ENCODE measurements around the gene INTS6.
A peak's percentile ranks its signal among the peaks of the same experiment; 100 is the strongest.

INTS6 gene, protein sequence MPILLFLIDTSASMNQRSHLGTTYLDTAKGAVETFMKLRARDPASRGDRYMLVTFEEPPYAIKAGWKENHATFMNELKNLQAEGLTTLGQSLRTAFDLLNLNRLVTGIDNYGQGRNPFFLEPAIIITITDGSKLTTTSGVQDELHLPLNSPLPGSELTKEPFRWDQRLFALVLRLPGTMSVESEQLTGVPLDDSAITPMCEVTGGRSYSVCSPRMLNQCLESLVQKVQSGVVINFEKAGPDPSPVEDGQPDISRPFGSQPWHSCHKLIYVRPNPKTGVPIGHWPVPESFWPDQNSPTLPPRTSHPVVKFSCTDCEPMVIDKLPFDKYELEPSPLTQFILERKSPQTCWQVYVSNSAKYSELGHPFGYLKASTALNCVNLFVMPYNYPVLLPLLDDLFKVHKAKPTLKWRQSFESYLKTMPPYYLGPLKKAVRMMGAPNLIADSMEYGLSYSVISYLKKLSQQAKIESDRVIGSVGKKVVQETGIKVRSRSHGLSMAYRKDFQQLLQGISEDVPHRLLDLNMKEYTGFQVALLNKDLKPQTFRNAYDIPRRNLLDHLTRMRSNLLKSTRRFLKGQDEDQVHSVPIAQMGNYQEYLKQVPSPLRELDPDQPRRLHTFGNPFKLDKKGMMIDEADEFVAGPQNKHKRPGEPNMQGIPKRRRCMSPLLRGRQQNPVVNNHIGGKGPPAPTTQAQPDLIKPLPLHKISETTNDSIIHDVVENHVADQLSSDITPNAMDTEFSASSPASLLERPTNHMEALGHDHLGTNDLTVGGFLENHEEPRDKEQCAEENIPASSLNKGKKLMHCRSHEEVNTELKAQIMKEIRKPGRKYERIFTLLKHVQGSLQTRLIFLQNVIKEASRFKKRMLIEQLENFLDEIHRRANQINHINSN

DNA sequence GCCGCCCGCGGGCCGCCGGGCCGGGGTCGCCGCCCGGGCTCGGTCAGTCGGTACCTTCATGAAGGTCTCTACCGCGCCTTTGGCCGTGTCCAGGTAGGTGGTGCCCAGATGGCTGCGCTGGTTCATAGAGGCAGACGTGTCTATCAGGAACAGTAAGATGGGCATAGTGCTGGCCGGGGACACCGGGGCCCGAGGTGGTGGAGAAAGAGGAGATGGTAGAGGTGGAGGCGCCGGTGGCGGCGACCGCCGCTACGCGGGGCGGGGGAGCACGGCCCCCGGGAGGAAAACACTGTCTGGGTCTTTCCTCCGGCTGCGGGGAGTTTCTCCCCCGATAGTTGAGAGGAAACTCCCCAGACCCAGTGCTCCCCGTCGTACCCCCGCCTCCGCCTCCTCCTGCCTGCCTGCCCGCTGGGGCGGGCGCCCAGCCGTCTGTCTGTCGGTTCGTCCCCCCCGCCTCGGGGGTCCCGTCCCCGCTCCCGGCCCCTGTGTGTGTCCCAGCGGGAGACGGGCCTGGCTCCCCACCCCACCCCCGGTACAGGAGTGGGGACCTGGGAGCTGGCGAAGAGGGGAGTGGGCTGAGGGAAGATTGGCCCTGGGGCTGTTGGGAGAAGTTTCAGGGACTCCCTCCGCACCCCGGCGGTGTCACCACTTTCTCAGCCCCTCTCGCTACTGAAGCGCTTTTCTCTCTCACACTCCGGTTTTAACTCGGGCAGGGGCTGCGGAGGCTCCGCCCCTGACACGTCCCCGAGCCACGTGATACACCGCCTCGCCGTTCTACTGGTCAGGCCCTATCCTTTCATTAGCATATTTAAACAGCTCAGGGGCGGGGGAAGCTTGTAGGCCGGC, at the start of gene INTS6:
Gene INTS6, minus strand, starts transcription at position 676 of the 846 bp plus-strand sequence. Its CDS starts 511 bp downstream, at position 165.
- DNase-seq (ENCODE audit: low read depth), result peak; percentile 98

DNA sequence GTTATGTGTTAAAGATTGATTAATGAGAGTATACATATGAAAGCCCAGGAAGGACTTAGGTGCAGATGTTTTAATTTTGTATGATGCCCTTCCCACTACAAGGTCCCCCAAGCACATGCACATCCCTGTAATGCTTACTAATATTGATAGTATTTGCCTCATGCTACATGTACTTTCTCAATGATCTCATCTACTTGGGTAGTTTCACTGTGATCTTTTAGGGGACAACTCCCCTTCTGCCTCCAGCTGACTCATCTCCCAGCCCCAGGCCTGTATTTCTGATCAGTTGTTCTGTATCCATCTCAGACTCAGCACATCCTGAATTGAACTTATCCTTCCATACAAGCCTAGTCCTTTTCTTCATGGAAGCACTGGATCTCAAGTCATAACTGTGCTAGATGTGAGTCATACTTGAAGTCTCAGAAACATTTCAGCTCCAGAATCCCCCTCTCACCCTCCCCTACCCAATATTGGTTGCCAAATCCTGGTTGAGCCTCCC, 49.4 kb upstream of the INTS6 start:
- DNase-seq (ENCODE audit: low read depth), result peak; percentile 16

DNA sequence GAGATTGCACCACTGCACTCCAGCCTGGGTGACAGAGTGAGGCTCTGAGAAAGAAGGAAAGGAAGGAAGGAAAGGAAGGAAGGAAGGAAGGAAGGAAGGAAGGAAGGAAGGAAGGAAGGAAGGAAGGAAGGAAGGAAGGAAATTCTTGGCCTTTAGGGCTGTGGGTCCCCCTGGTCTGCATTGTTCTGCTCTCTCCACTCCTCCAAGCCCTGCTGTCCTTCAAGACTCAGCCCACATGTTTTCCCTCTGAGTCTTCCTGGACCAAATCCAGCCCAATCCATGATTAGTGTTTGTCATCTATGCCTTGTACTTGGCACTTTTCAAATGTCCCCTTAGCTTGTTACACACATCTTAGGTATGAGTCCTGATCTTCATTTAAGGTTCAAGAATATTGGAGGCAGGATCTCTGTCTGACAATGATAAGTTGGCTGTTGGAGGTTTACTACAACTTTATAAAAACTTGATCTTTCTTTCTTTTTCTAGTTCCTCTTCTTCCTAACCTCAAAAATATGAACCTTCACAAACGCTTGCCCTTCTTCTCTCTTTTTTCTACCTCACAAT, 48.8 kb upstream of the INTS6 start:
- DNase-seq (ENCODE audit: low read depth), result no peak

DNA sequence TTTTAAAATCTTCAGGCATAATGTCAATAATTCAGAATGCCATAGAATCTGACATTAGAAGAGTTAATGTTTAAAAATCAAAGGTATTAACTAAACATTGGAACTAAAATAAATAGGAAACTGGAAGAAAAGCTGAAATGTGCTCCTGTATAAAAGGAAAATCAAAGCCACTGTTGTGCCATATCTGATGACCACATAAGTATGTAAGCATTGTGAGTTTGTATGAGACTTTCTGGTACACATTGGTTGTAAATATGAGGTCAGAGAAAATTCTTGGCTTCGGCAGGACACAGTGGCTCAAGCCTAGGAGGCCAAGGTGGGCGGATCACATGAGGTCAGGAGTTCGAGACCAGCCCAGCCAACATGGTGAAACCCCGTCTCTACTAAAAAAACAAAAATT, 48.3 kb upstream of the INTS6 start:
- DNase-seq (ENCODE audit: low read depth), result no peak

- DNase-seq (ENCODE audit: low read depth), result no peak
These were observed 47.9 kb upstream of the INTS6 start for GRCh38 chr13:51500687-51501086.

- no peak for DNase-seq (ENCODE audit: low read depth)
These were observed 47.0 kb upstream of the INTS6 start for GRCh38 chr13:51499841-51500240.

- DNase-seq (ENCODE audit: low read depth), result no peak
These were observed 42.5 kb upstream of the INTS6 start for GRCh38 chr13:51495316-51495715.

GRCh38 chr13:51494156-51494555, 41.3 kb upstream of the INTS6 start:
- DNase-seq (ENCODE audit: low read depth), result no peak

DNA sequence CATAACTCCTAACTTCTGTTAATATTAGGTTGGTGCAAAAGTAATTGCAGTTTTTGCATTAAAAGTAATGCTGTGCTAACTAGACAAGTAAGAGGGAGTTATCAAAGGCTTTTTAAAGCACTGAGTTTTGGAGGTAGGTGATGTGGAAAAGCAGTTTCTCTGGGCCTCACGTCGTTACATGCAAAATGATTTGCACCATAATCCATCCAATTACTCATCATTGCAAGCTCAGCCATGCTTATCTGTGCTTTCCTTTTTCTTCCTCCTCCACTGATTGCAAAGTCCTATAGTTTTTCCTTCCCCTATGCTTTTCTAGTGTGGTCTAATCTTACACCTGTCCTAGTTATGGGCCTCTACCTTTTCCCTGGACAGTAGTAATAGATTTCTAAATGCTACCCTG, 35.4 kb upstream of the INTS6 start:
- DNase-seq (ENCODE audit: low read depth), result no peak

- DNase-seq (ENCODE audit: low read depth), result no peak
These were observed 28.8 kb upstream of the INTS6 start for GRCh38 chr13:51481656-51482055.

GRCh38 chr13:51479199-51479523, 26.3 kb upstream of the INTS6 start:
- no peak for DNase-seq (ENCODE audit: low read depth)

DNA sequence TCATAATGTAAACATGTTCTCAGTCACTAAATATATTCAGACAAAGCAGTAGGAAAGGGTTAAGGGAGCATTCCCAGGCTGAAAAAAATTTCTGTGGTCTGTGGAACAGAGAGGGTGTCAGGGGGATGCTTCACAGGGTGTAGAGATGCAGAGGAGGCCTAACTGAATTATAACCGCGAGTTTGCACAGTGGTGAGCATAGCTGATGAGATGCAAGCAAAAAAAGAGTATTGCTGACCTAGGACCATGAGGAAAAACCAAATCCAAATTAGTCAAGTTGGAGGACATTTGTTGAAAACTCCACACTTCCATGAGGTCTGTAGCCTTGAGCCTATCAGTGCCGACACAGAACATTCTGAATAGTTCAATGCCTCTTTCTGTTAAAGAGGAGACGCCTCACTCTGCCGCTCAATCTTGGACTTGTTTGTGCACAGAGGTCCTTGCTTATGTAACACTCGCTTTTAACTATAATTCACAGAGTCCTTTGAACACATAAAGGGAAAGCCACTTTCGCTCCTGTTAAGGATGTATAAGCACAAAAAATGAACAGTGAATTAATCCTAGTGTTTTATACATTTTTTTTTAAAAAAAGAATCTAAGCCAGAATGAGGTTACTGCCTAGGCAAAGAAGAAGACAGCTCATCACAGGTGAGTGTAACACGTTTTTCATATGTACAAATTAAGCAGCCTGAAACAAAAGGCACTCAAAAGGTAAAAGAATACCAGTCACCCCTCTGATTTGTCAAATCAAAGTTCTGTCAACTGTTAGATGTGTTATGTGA, 25.8 kb upstream of the INTS6 start:
- no peak for DNase-seq (ENCODE audit: low read depth)

DNA sequence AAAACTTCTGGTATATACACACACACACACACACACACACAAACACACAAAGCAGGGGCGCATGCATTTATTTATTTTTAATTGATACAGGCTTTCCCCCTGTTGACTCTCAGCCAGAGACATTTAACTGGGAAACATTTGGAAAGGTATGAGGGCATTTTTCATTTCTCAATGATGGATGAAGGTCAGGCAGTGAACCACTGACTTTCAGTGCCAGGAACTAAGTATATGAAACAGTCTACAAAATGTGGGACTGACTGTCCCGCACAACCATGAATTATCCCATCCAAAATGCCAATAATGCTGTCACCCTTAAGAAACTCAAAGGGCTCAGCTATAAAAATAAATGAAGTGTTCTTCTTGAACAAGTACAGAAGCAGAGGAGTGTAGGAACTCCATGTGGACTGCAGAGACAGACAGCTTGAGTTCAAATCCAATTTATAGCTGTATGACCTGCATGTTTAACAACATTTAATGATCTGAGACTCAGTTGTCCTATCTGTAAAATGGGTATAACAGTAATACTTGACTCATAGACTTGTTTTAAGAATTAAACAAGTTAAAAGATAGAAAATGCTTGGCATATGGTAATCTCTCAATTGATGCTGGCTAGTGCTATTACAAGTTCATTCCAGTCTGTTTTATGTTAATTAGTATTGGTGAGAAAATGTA, 25.0 kb upstream of the INTS6 start:
- DNase-seq (ENCODE audit: low read depth), result no peak

- DNase-seq (ENCODE audit: low read depth), result no peak
These were observed 24.3 kb upstream of the INTS6 start for GRCh38 chr13:51477149-51477548.

GRCh38 chr13:51475727-51476501, 23.1 kb upstream of the INTS6 start:
- DNase-seq (ENCODE audit: low read depth), result no peak

GRCh38 chr13:51469790-51470189, 17.0 kb upstream of the INTS6 start:
- no peak for DNase-seq (ENCODE audit: low read depth)

- no peak for DNase-seq (ENCODE audit: low read depth)
These were observed 14.9 kb upstream of the INTS6 start for GRCh38 chr13:51467730-51468129.

DNA sequence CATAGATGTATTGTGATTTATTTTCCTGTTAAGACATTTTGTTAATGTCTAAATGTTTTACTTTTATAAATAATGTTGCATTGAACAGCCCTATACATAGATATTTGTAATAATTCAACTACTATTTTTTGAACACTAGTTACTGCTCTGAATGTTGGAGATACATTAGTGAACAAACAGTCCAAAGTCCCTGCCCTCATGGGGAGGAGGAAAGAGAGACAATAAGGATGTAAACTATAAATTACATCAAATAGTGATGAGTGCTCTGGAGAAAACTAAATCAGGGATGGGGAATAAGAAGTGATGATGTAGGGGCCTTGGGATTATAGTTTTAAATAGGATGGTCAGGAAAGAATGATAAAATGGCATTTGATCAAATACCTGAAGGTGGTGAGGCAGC, 12.3 kb upstream of the INTS6 start:
- no peak for DNase-seq (ENCODE audit: low read depth)

DNA sequence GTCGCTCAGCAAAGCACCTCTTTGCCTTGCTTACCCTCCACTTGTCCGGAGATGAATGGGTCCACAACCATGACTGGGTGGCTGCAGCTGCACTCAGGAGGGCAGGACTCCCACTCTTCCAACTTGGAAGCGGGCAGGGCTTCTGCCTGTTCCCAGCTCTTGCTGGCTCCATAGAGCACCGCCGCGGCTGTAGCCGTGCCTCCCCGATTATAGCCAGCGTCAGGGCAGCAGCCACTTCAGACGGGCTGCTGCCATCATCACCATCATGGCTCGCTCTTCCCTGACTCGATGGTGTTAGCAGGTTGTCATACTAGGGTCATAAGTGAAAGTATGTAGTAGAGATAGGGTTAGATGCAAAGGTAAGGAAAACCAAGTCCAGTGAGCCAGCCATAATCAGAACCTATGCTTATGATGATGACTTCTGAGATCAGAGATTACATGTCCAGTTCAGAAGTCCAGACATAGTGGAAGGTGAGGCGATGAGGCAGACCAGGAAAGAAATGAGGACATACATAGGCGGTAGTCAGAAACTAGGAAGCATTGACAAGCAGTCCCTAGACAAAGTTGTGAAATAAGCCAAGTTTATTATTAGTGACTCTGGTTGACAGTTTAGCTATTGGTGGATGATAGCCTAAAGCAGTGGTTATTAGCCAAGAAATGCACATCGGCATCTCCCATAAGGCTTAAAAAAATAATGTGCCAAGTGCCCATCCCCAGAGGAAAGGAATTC, 4.4 kb upstream of the INTS6 start:
- DNase-seq (ENCODE audit: low read depth), result no peak

Measured in activated T-cell treated with anti-CD3 and anti-CD28 coated beads for 24 hours (primary cell).